GM18873 (cell line): ENCODE measurements around the gene COX19.
"Not testable (repeated sequence)": the region's sequence is repeated elsewhere in the genome, so short reads cannot be mapped to it uniquely, and the experiment has no call there.

Experiments
- ATAC-seq: cut with Tn5 transposase; IDR thresholded peaks from one replicate; pipeline ENCODE4 v1.9.1; 2021; ENCODE audit warnings: mild to moderate bottlenecking, moderate library complexity, moderate number of reproducible peaks; ENCODE audit not compliant: unreplicated experiment, low FRiP score

COX19 gene

DNA sequence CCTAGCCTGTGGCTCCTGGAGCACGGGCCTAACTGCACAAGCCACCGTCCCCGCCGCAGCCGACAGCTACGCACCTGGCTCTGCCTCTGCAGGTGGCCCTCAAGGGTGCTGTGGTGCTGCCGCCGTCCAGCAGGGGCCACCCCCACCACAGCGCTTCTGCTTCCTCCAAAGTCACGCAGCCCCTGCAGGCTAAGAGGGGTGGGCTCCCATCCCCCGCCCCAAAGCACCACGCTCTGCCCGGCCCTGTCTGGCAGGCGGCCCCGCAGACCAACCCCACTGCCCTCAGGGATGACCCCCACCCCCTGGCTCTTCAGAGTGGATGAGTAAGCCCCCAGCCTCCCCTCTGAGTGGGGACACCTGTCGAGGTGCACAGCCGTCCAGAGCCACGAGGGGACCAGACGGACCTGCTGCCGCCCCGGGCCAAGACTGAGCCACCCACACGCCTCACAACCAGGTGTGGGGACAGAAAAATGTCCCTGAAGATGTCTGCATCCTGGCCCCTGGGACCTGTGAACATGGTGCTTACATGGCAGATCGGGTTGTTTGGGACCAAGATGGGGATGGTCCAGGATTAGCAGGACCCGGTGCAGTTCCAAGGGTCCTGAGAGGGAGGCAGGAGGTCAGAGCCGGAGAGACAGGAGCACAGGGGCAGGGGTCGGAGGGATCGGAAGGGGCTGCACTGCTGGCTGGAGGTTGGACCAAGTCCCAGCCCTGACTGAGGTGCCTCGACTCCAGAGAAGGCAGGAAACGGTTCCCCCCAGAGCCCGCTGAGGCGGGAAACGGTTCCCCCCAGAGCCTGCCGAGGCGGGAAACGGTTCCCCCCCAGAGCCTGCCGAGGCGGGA, 11.9 kb downstream of the COX19 start:
- no peak for ATAC-seq

- ATAC-seq: no peak
Observed at GRCh38 chr7:962401-963081, 12.8 kb downstream of the COX19 start.

DNA sequence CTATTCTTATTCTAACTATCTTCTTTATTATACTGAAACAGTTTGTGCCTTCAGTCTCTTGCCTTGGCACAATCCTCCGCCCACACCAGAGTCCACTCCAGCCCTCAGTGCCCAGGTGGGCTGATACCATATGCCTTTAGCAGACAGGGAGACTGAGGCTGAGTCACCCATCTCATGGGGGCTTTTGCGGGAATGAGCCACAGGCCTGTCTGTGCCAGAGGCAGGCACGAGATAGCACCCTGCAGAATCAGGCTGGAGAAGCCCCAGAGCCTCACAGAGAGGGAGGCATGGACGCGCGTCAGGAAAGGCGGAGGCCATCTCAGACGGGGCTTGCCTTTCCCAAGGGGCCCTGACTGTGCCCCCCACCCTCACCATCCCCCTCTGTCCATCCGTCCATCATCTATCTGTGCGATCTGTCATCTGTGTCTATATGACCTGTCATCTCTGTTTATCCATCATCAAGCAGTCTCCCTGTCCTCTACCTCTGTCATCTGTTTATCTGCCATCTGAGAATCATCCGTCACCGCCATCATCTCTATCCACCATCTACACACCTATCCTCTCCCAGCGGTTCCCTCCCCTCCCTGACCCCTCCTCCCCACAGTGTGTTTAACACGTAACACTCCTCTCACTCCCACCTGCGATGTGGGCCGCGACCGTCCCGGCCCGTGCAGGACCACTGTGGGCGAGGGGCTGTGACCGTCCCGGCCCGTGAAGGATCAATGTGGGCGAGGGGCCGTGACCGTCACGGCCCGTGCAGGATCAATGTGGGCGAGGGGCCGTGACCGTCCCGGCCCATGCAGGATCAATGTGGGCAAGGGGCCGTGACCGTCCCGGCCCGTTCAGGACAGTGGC, 13.6 kb downstream of the COX19 start:
- ATAC-seq: no peak

GRCh38 chr7:960972-961371, 14.4 kb downstream of the COX19 start:
- ATAC-seq: not testable (repeated sequence)

DNA sequence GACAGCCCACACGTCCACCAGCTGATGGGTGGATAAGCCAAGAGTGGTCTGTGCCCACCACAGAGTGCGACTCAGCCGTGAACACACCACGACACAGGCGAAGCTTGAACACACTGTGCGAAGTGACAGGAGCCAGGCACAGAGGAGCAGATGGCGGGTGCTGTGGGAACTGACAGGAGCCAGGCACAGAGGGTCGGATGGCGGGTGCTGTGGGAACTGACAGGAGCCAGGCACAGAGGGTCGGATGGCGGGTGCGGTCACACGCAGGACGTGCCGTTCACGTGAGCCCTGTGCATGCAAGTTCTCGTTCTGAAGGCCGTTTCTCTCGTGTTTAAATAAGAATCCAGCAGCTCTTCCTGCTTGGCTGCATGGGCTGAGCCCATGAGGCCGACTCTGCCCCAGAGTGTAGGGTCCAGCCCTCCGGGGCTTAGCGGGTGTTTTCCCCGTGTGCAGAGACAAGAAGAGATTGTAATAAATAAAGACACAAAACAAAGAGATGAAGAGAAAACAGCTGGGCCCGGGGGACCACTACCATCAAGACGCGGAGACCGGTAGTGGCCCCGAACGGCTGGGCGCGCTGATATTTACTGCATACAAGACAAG, 15.0 kb downstream of the COX19 start:
- ATAC-seq: no peak

GRCh38 chr7:959740-960139, 15.6 kb downstream of the COX19 start:
- not testable (repeated sequence) for ATAC-seq

- ATAC-seq: no peak
Observed at GRCh38 chr7:959271-959670, 16.1 kb downstream of the COX19 start.

- ATAC-seq: no peak
Observed at GRCh38 chr7:958221-959200, 16.8 kb downstream of the COX19 start.

GRCh38 chr7:957418-958220, 17.7 kb downstream of the COX19 start:
- ATAC-seq: no peak

GRCh38 chr7:956031-956430, 19.3 kb downstream of the COX19 start:
- no peak for ATAC-seq

DNA sequence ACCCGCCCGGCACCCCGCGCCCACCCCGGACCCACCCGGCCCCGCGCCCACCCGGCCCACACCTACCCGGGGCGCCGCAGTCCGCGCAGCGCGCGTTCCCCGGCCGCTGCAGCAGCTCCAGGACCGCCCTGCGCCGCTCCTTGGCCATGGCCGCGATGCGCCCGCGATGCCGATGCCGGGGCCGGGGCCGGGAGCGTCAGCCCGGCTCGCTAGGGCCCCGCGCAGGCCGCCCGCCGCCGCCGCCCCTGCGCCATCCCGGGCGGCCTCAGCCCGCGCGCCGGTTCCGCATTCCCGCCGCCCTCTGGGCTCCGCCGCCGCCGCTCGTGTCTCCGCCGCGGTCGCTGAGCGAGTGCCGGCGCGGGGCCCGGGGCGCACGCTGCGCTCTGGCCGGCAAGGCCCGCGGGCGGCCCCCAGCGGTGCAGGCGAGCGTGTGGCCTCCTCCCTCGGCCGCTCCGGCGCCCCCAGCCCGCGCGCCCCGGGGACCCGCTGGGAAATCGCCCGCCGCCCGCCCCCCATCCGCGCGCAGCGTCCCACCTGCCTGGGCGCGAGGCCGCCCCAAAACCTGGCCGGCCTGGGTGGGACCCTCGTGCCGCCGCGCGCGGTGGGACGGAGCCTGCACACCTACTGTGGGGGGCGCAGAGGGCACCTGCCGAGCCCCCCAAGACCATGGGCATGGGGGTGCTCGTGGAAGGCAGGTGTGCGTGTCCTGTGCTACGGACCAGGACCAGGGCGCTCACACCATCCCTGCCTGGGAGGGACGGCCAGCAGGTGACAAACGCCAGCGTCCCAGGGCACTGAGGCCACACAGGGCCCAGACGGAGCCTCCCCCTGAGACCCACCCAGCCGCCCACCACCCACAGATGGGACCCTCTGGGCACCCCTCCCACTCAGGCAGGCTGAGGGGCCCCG, 20.8 kb downstream of the COX19 start, which contains the start of gene ADAP1:
TSS of gene ADAP1 (minus strand) at position 351 of the 909 bp plus-strand sequence. CDS start at position 148, 203 bp downstream.
- ATAC-seq: no peak

- no peak for ATAC-seq
Observed at GRCh38 chr7:953547-954327, 21.6 kb downstream of the COX19 start.

- no peak for ATAC-seq
Observed at GRCh38 chr7:952548-953441, 22.6 kb downstream of the COX19 start.

- no peak for ATAC-seq
Observed at GRCh38 chr7:951881-952547, 23.3 kb downstream of the COX19 start.
